Stimulated activated CD4-positive, alpha-beta T cell treated with anti-CD3 and anti-CD28 coated beads, Interleukin-12 subunit alpha, Interleukin-12 subunit beta, amount 100 ng/mL, for 48 hours (primary cell): ENCODE measurements around the gene ACMSD.
"Not testable (repeated sequence)": the region's sequence is repeated elsewhere in the genome, so short reads cannot be mapped to it uniquely, and the experiment has no call there.

Experiments used
- DNase-seq, 3 donors: peaks; one replicate each; pipeline ENCODE4 v3.0.0-alpha.2; 2020; ENCODE audit warnings: low read depth in 2 of 3, low spot score in 1 of 3

The ACMSD gene

GRCh38 chr2:134905168-134905567 is 66.8 kb downstream of the ACMSD start:
- no peak for DNase-seq

GRCh38 chr2:134906726-134907125 is 68.3 kb downstream of the ACMSD start:
- DNase-seq = no peak

GRCh38 chr2:134907441-134908116 is 69.2 kb downstream of the ACMSD start:
- not testable (repeated sequence) for DNase-seq

DNA sequence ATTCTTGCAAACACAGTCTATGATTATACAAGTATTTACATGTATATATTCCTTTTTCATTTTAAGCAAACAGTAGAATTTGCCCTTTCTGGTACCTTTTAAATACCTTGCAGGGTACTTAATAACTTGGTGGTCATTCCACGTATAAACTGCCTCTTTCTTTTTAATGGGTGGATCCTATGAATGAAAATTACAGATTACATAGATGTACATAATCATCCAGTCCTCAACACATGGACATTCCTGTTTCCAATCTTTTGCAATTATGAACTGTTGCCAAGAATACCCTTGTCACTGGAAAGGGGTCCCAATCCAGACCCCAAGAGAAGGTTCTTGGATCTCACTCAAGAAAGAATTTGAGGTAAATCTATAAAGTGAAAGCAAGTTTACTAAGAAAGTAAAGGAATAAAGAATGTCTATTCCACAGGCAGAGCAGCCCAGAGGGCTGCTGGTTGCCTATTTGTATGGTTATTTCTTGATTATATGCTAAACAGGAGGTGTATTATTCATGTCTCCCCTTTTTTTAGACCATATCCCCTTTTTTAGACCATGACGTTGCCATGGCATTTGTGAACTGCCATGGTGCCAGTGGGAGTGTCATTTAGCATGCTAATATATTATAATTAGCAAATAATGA is 72.5 kb downstream of the ACMSD start:
- no peak for DNase-seq

DNA sequence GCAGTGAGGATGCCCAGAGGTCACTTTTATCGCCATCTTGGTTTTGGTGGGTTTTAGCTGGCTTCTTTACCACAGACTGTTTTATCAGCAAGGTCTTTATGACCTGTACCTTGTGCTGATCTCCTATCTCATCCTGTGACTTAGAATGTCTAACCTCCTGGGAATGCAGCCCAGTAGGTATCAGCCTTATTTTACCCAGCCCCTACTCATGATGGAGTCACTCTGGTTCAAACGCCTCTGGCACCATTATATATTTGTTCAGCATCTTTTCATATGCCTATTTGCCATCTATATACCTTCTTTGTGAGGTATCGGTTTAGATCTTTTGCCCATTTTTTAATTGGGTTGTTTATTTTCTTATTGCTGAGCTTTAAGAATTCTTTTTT is 73.0 kb downstream of the ACMSD start:
- DNase-seq = no peak

DNA sequence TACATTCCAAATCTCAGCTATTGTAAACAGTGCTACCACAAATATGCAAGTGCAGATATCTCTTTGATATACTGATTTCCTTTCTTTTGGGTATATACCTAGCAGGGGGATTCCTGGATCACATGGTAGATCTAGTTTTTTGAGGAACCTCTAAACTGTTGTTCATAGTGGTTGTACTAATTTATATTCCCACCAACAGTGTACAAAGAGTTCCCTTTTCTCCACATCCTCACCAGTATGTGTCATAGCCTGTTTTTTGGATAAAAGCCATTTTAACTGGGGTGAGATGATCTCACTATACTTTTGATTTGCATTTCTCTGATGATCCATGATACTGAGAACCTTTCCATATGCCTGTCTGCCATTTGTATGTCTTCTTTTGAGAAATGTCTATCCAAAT is 73.9 kb downstream of the ACMSD start:
- no peak for DNase-seq

GRCh38 chr2:134917360-134917865 is 79.0 kb downstream of the ACMSD start:
- no peak for DNase-seq

GRCh38 chr2:134917888-134918525 is 79.6 kb downstream of the ACMSD start:
- peak in 2 of 3 donors; percentile 72 to 83 for DNase-seq

GRCh38 chr2:134918526-134919340 is 80.3 kb downstream of the ACMSD start, which contains the start of gene CCNT2:
TSS of gene CCNT2 (plus strand) at chr2:134918822. CDS start at chr2:134918855, 33 bp downstream.
- DNase-seq = peak; percentile 98 to 100 (median 98)

DNA sequence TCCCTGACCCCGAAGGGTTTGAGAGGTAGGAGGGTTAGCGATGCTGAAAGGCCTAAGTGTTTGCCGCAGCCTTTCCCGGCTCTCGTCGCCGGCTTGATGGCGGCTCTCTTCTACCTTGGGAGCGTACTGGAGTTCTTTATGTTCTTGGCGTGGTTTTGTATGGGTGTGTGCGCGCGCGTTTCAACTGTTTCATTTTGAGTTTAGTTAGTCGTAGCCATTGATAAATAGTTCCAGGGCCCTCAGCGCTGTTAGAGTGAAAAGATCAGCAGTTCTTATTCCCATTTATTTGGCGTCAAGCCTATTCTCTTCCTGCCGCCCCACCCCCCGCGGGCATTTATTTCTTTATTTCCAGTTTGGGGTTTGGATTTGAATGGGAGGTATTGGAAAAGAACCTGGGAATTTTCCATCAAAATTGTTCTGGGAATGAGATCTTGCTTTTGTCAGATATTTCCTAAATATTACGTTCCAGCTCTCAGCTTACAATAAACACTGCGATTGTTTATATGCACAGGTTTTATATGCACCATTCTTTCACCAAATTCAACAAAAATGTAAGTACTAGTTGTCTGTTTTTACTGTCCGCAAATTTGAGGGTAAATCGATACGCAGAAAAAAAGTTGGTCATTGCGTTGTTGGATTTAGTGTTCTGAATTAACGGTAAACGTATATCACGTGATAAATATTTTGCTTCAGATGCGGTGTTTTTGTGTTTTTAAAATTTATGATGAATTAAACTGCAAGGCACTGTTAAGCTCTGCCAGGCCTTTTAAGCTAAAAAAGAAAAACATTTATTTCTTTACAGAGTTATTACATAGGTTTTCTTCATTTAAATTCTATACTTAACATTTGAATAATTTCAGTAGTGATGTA is 81.2 kb downstream of the ACMSD start:
- DNase-seq = peak; percentile 27 to 41 (median 36)

GRCh38 chr2:134924912-134925311 is 86.5 kb downstream of the ACMSD start:
- no peak for DNase-seq

- no peak for DNase-seq
These were observed 88.0 kb downstream of the ACMSD start for GRCh38 chr2:134926231-134926931.

GRCh38 chr2:134927195-134927594 is 88.8 kb downstream of the ACMSD start:
- no peak for DNase-seq

DNA sequence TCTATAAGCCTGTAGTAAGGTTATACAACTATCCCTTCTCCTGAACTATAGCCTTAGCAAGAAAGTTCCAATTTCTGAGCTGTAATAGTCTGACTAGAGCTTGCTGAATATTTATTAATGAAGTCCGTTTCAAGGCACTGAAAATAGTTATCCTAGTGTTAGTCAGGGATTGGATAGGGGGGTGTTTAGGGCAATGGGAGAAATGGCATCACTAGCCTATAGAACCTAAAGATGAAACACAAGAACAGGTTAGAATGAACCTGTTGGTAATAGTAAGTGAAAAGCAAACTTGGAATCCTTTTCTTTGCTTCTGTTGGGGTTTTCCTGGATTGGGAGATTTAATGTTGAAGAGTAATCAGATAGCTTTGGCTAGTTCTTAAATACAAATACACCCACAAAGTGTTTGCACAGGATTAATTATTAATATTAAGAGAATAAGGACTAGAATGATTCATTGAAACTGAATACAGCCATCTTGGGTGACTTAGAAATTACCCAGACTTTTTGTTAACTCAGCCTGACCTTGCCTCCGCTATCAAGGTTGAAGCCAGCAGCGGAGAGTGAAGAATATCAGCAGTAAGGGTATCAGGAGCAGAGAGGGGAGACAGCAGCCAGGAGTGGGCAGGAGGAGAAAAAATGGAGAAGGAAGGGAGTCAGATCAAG is 94.6 kb downstream of the ACMSD start:
- no peak for DNase-seq

DNA sequence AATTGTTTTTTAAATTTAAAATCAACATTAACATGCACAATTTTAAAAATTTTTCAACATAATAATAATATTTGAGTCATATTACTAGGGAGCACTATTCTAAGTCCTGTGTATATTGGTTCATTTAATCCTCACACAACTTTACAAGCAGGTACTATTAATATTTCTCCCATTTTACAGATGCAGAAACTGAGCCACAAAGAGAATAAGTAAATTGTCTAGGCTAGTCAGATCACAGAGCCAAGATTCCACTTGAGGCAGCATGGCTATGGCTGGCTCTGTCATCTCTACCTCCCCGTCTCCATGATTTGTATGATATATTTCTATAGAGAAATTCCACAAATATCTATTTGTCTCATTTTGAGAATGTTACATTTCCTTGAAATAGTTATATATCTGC is 95.3 kb downstream of the ACMSD start:
- no peak for DNase-seq

DNA sequence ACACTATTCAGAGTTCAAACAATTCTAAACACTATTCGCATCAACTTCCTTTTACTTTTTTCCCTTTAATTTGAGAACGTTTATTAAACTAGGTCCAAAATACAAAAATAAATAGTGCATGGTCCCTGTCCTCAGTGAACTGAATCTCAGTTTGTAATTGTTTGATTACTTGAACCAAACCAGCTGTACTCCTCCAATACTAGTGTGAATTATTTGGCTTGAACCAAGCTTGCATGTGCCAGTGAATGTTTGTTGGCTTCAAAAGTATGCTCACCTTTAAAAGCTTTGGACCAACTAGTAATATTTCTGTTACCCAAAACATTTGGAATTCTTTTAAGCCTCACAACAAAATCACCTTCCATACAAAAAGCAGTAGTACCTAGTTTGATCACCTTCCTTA is 95.7 kb downstream of the ACMSD start:
- no peak for DNase-seq

DNA sequence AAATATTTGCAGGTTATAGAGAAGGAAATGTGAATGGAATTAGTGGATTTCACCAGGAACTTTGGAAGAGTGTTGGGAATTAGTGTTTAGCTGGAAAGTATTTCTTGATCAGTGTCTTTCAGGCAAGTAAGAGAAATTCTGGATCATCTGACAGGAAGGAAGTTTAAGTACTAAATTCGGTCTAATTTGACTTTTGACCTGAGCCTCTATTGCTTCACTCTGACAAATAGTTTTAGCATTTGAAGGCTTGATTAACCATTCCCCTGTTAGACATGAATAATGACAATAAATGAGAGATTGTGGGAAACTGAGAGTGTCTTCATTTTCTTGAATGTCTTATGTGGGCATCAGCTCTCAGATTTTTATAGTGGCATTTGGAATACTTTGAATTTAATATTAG is 96.2 kb downstream of the ACMSD start:
- no peak for DNase-seq

DNA sequence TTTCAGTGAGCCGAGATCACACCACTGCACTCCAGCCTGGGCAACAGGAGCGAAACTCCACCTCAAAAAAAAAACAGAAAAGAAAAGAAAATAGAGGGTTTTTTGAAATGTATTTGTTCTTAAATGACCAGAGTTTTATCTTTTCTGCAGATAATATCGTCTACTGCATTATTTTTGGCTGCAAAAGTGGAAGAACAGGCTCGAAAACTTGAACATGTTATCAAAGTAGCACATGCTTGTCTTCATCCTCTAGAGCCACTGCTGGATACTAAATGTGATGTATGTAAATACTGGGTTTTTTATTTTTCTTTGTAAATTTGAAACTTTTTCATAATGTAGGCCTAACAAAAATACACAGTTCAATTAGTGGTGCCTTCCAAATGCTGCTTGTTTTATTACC is 98.3 kb downstream of the ACMSD start:
- DNase-seq = no peak

DNA sequence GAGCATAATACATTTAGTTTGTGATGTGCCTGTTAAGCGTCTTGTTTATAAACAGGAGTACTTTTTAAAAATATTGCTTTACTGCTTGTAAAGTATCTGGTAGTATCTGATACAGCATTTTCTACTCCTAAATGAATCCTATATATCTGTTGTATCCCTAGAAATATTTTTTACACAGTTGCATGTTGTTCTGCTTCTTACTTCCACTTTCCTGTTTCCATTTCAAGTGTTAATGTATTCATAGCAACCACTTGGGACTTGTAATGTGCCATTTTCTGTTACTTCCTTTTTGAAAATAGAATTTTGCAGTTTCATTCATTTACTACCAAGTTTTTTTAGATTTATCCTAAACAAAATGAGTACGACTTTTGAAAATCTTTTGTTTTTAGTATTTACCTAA is 105.1 kb downstream of the ACMSD start:
- no peak for DNase-seq
